Heart left ventricle (tissue), 13 donors: ENCODE data around the gene CCDC150.

ENCODE experiments used
- POLR2A ChIP-seq, 2 donors: fragments of 450-650 bp; IDR thresholded peaks; one replicate each; pipeline ENCODE4 v1.6.1; 2017; ENCODE audit warnings: antibody characterized with exemption in 2 of 2, mild to moderate bottlenecking in 2 of 2, moderate library complexity in 2 of 2
- TF ChIP-seq, protein P1 (sequence below), 12 donors: fragments of 200-600 bp; sonication (generic) in 4 of 12; IDR thresholded peaks; one replicate each; pipeline versions ENCODE4 v1.5.0 to v1.8.0; 2018 to 2022; ENCODE audit warnings: antibody characterized with exemption in 12 of 12, mild to moderate bottlenecking in 5 of 12
- donor health status: ischemic (EF 13 %, LVEDD 7.1; RV severe dilation, severe dysfunction).
- donor health status: DM: no; HTN: yes; CAD: no.
- donor health status: DM: no; HTN: no; CAD: no.
- donor health status: ischemic (EF 25% LVEDD 6.9; RV normal size, moderate dysfunction).
- donor health status: ischemic (EF 25% LVEDD 5.7; RV mildly dilated, moderate dysfunction).
- donor health status: ischemic (EF 35%, LVEDD 5.7; RV mildly dilated, moderate dysfunction).
- donor health status: nonischemic (EF 11% LVEDD 7.7; RV severe dilation, severe dysfunction).
- donor health status: DM: yes; HTN: yes; CAD: no.
- donor health status: PGD.
- donor health status: ischemic (EF 29% LVEDD 5.4; RV normal size, mild dysfunction).
- donor health status: nonischemic (EF 23%, LVEDD 6.1; RV moderate dilation, normal function).

DNA sequence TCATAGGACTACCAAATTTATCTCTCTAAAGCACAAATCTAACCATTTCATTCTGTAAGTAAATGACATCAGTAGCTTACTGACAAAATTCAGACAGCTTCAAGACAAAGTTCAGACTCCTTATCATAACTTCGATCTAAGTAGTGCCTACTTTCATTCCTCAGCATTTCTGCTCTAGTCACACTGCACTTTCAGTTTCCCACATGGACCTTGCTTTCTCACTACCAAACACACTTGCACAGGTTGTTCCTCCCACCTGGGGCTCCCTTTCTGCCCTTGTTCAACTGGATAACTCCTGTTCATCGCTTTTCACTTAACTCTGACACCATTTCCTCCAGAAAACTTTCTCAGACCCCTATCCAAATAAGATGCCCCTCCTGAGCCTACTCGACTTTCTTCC, 22.1 kb upstream of the CCDC150 start:
- TF ChIP-seq, protein P1, sequence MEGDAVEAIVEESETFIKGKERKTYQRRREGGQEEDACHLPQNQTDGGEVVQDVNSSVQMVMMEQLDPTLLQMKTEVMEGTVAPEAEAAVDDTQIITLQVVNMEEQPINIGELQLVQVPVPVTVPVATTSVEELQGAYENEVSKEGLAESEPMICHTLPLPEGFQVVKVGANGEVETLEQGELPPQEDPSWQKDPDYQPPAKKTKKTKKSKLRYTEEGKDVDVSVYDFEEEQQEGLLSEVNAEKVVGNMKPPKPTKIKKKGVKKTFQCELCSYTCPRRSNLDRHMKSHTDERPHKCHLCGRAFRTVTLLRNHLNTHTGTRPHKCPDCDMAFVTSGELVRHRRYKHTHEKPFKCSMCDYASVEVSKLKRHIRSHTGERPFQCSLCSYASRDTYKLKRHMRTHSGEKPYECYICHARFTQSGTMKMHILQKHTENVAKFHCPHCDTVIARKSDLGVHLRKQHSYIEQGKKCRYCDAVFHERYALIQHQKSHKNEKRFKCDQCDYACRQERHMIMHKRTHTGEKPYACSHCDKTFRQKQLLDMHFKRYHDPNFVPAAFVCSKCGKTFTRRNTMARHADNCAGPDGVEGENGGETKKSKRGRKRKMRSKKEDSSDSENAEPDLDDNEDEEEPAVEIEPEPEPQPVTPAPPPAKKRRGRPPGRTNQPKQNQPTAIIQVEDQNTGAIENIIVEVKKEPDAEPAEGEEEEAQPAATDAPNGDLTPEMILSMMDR (IDR thresholded peaks at IDR 0.05) = no peak
- no peak for TF ChIP-seq POLR2A (IDR thresholded peaks at IDR 0.05)
